Measurements from ENCODE around the gene TMED4. TPM values are rescaled to one million over a fixed set of nuclear protein-coding genes. Genes with fewer than 3 reads are reported as not detected.
A peak's percentile ranks its signal among the peaks of the same experiment; 100 is the strongest.

The TMED4 gene
- total RNA-seq, 1 experiment from 2014 or later = 49.7 TPM

DNA sequence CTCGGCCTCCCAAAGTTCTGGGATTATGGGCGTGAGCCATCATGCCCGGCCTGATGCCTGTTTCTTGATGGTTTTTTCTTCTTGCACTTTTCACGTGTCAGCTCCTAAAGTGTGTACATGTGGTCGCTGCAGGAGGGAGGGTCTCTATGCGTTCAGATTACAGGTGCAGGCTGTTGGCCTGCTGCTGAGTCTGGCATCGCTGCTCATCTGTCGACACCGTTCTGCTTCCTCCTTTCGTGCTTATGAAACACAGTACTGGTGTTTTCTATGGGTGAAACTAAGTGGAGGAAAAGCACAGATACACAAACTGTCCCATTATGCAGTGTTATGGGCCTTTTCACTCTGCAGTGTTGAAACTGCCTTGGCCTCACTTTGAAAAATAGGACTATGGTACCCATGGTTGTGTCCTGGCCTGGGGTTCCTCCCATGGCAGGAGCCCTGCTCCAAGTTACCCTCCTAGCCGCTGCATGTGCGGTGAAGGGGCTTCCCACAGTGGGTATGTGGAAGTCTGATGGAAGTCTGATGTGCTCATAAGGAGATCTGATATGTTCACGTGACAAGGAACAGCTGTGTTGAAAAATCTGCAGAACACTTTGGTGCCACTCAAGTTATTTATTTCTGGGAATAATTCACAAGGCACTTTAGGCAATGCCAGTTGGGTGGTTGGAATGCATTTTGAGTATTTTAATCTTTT, 47.9 kb upstream of the TMED4 start:
- TF ChIP-seq, protein P1, sequence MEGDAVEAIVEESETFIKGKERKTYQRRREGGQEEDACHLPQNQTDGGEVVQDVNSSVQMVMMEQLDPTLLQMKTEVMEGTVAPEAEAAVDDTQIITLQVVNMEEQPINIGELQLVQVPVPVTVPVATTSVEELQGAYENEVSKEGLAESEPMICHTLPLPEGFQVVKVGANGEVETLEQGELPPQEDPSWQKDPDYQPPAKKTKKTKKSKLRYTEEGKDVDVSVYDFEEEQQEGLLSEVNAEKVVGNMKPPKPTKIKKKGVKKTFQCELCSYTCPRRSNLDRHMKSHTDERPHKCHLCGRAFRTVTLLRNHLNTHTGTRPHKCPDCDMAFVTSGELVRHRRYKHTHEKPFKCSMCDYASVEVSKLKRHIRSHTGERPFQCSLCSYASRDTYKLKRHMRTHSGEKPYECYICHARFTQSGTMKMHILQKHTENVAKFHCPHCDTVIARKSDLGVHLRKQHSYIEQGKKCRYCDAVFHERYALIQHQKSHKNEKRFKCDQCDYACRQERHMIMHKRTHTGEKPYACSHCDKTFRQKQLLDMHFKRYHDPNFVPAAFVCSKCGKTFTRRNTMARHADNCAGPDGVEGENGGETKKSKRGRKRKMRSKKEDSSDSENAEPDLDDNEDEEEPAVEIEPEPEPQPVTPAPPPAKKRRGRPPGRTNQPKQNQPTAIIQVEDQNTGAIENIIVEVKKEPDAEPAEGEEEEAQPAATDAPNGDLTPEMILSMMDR (IDR thresholded peaks at IDR 0.05; ENCODE audit: unreplicated experiment) = no peak
- peaks cover 22% of the 10 kb centered on the region for H3K4me1 Mint-ChIP-seq (ENCODE audit: insufficient read depth, unreplicated experiment)
- POLR2A ChIA-PET = interaction anchor here (1.2 to 2.1 kb wide), 2 partner anchors 9 to 13 kb away, joined by 6 read pairs; no protein-coding TSS in a partner anchor
- no peak for DNase-seq (ENCODE audit: unreplicated experiment)
- no peak overlapping the region for H3K4me3 Mint-ChIP-seq (ENCODE audit: unreplicated experiment)
- BruUV-seq (replicated peaks) = no TSS peak
- CTCF ChIA-PET = no interaction called here
- no peaks in the 10 kb centered on the region for H3K9me3 Mint-ChIP-seq (ENCODE audit: unreplicated experiment)
- H3K27ac Mint-ChIP-seq (ENCODE audit: low read depth, unreplicated experiment) = no peak overlapping the region
- H3K36me3 Mint-ChIP-seq (ENCODE audit: insufficient read depth, unreplicated experiment) = peaks cover 59% of the 10 kb centered on the region
- intact Hi-C loops (cut with micrococcal nuclease) = no loop called here
- no peaks in the 10 kb centered on the region for H3K27me3 Mint-ChIP-seq (ENCODE audit: insufficient read depth, unreplicated experiment)

- H3K27ac Mint-ChIP-seq (ENCODE audit: low read depth, unreplicated experiment) = peak overlapping the region; percentile 64
- H3K4me1 Mint-ChIP-seq (ENCODE audit: insufficient read depth, unreplicated experiment) = peaks cover 7% of the 10 kb centered on the region
- H3K4me3 Mint-ChIP-seq (ENCODE audit: unreplicated experiment) = no peak overlapping the region
- no peaks in the 10 kb centered on the region for H3K9me3 Mint-ChIP-seq (ENCODE audit: unreplicated experiment)
- no peaks in the 10 kb centered on the region for H3K27me3 Mint-ChIP-seq (ENCODE audit: insufficient read depth, unreplicated experiment)
- peaks cover 64% of the 10 kb centered on the region for H3K36me3 Mint-ChIP-seq (ENCODE audit: insufficient read depth, unreplicated experiment)
- CTCF ChIA-PET = no interaction called here
- BruUV-seq (replicated peaks) = no TSS peak
- no peak for DNase-seq (ENCODE audit: unreplicated experiment)
- TF ChIP-seq, protein P1 (IDR thresholded peaks at IDR 0.05; ENCODE audit: unreplicated experiment) = no peak
- POLR2A ChIA-PET = interaction anchor here (0.6 to 2.5 kb wide), 3 partner anchors 9 to 20 kb away, joined by 3 to 11 read pairs (median 7); partner anchors contain the start of gene OGDH
- intact Hi-C loops (cut with micrococcal nuclease) = no loop called here
These were observed 44.6 kb upstream of the TMED4 start for GRCh38 chr7:44626620-44627019.

DNA sequence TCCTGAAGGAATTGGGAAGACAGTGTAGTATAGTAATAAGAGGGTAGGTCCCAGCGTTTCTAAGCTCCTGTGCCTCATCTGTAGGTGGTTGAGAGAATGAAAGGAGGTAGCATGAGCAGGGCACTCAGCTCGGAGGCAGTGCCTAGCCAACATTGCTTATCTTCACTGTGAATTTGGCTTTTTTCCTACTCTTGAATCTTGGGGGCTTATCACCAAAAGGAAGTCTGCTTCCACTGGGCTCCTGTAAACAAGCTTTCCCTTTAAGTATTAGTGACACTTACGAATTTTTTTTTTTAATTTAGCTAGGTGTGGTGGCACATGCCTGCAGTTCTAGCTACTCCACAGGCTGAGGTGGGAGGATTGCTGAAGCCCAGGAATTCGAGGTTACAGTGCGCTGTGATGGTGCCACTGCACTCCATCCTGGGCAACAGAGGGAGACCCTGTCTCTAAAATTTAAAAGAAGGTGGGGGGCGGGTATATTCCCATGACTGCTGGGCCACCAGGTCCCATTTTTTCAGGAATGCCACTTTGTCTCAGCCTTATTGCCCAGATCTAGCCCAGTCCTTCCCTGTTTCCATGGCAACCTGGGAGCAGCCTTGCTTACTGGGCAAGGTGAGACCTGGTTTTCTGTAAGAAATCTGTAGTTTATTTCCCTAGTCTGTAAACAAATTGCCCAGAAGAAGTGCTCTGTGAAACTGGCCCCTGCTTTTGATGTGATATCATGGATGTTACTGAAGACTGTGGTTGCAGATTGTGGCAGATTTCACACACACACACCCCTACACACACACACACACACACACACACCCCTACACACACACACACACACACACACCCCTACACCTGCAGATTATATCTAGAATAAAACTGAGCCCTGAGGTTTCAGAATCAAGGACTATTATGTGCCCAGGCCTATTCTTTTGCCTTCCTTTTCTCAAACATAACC, 43.8 kb upstream of the TMED4 start:
- TF ChIP-seq, protein P1 (IDR thresholded peaks at IDR 0.05; ENCODE audit: unreplicated experiment) = no peak
- H3K9me3 Mint-ChIP-seq (ENCODE audit: unreplicated experiment) = no peaks in the 10 kb centered on the region
- H3K4me1 Mint-ChIP-seq (ENCODE audit: insufficient read depth, unreplicated experiment) = peaks cover 12% of the 10 kb centered on the region
- ChIA-PET CTCF (no interaction called here), POLR2A (interaction anchor here (0.6 to 1.9 kb wide), 2 partner anchors 8 to 19 kb away, joined by 3 to 7 read pairs; partner anchors contain the start of gene OGDH)
- intact Hi-C loops (cut with micrococcal nuclease) = no loop called here
- H3K36me3 Mint-ChIP-seq (ENCODE audit: insufficient read depth, unreplicated experiment) = peaks cover 60% of the 10 kb centered on the region
- H3K27ac Mint-ChIP-seq (ENCODE audit: low read depth, unreplicated experiment) = peak overlapping the region; percentile 64
- DNase-seq (ENCODE audit: unreplicated experiment) = no peak
- BruUV-seq (replicated peaks) = no TSS peak
- no peak overlapping the region for H3K4me3 Mint-ChIP-seq (ENCODE audit: unreplicated experiment)
- no peaks in the 10 kb centered on the region for H3K27me3 Mint-ChIP-seq (ENCODE audit: insufficient read depth, unreplicated experiment)

DNA sequence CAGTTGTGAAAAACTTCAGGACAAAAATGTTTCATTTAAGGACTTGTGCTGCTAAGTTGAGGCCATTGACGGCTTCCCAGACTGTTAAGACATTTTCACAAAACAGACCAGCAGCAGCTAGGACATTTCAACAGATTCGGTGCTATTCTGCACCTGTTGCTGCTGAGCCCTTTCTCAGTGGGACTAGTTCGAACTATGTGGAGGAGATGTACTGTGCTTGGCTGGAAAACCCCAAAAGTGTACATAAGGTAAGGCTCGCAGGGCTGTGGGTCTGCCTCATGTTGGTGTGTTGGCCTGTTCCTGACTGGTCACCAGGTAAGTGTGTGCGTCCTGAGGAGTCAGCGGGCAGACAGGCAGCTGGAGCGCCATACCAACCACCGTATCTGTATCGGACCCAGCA, 42.3 kb upstream of the TMED4 start:
- Mint-ChIP-seq H3K4me3 (ENCODE audit: unreplicated experiment) (no peak overlapping the region), H3K36me3 (ENCODE audit: insufficient read depth, unreplicated experiment) (peaks cover 45% of the 10 kb centered on the region), H3K27me3 (ENCODE audit: insufficient read depth, unreplicated experiment) (no peaks in the 10 kb centered on the region), H3K9me3 (ENCODE audit: unreplicated experiment) (no peaks in the 10 kb centered on the region), H3K4me1 (ENCODE audit: insufficient read depth, unreplicated experiment) (peaks cover 12% of the 10 kb centered on the region), H3K27ac (ENCODE audit: low read depth, unreplicated experiment) (no peak overlapping the region)
- TF ChIP-seq, protein P1 (IDR thresholded peaks at IDR 0.05; ENCODE audit: unreplicated experiment) = no peak
- POLR2A ChIA-PET = interaction anchor here (1.3 kb wide), 1 partner anchor 14 kb away, joined by 3 read pairs; no protein-coding TSS in a partner anchor
- intact Hi-C loops (cut with micrococcal nuclease) = no loop called here
- CTCF ChIA-PET = no interaction called here
- no peak for DNase-seq (ENCODE audit: unreplicated experiment)
- BruUV-seq (replicated peaks) = no TSS peak
